ENCODE measurements around the gene CHD9.

DNA sequence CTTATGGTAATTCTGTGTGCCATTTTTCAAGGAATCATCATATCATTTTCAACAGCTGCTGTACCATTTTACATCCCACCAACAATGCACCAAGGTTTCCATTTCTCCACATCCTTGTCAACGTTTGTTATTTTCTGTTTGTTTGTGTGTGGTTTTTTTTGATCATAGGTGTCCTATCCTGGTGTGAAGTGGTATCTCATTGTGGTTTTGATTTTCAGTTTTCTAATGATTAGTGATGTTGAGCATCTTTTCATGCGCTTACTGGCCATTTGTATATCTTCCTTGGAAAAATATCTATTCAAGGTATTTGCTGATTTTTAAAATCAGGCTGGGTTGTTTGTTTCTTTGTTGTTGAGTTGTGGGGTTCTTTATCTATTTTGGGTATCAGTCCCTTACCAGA lies 15.0 kb downstream of the CHD9 start:
- TF ChIP-seq, protein P1, sequence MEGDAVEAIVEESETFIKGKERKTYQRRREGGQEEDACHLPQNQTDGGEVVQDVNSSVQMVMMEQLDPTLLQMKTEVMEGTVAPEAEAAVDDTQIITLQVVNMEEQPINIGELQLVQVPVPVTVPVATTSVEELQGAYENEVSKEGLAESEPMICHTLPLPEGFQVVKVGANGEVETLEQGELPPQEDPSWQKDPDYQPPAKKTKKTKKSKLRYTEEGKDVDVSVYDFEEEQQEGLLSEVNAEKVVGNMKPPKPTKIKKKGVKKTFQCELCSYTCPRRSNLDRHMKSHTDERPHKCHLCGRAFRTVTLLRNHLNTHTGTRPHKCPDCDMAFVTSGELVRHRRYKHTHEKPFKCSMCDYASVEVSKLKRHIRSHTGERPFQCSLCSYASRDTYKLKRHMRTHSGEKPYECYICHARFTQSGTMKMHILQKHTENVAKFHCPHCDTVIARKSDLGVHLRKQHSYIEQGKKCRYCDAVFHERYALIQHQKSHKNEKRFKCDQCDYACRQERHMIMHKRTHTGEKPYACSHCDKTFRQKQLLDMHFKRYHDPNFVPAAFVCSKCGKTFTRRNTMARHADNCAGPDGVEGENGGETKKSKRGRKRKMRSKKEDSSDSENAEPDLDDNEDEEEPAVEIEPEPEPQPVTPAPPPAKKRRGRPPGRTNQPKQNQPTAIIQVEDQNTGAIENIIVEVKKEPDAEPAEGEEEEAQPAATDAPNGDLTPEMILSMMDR (conservative IDR thresholded peaks at IDR 0.05): no peak
- no peak for TF ChIP-seq EZH2 (IDR thresholded peaks at IDR 0.05; ENCODE audit: low read depth)

Data from PC-9 (cell line).